SU-DHL-6 (cell line): ENCODE measurements around the gene NOL8.

Experiments used
- EZH2phosphoT487 ChIP-seq: fragments of 200-600 bp; sonication (generic), shearing (Covaris generic); conservative IDR thresholded peaks from 2 replicates; pipeline ENCODE4 v1.6.1; 2018; ENCODE audit warnings: mild to moderate bottlenecking, antibody characterized with exemption, low read length, moderate library complexity, mixed read lengths
- TF ChIP-seq, protein P1 (sequence below): fragments of 200-600 bp; sonication (generic); IDR thresholded peaks from one replicate; pipeline ENCODE4 v1.5.1; 2017; ENCODE audit warnings: antibody characterized with exemption, mild to moderate bottlenecking, low read length, moderate library complexity; ENCODE audit not compliant: insufficient read depth, poor library complexity, severe bottlenecking

DNA sequence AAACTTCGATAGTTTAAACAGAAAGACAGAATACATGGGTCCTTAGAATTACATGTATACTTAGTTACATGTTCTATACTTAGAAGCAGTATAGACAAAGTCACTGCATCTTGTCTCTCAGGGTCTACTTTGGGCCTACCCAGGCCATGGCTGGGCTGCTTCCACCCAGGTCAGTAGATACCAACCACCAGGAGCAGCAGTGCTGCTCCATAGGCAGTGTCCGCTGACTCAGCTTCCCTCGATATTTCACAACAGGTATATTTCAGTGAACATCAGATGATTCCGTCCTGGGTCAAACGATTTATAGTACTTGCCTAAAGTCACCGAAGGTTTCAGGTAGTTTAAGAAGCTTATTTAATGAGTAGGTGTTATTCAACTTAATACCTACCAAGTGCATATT is 49.6 kb downstream of the NOL8 start:
- TF ChIP-seq, protein P1, sequence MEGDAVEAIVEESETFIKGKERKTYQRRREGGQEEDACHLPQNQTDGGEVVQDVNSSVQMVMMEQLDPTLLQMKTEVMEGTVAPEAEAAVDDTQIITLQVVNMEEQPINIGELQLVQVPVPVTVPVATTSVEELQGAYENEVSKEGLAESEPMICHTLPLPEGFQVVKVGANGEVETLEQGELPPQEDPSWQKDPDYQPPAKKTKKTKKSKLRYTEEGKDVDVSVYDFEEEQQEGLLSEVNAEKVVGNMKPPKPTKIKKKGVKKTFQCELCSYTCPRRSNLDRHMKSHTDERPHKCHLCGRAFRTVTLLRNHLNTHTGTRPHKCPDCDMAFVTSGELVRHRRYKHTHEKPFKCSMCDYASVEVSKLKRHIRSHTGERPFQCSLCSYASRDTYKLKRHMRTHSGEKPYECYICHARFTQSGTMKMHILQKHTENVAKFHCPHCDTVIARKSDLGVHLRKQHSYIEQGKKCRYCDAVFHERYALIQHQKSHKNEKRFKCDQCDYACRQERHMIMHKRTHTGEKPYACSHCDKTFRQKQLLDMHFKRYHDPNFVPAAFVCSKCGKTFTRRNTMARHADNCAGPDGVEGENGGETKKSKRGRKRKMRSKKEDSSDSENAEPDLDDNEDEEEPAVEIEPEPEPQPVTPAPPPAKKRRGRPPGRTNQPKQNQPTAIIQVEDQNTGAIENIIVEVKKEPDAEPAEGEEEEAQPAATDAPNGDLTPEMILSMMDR, result no peak
- TF ChIP-seq EZH2phosphoT487, result no peak
